ENCODE data around the gene NR2C2AP. TPM values are rescaled to one million over a fixed set of nuclear protein-coding genes. Genes with fewer than 3 reads are reported as not detected.
"Not testable (repeated sequence)": the region's sequence is repeated elsewhere in the genome, so short reads cannot be mapped to it uniquely, and the experiment has no call there.

The NR2C2AP gene
- total RNA-seq, 1 donor from 2014 or later, result 15.2 TPM

DNA sequence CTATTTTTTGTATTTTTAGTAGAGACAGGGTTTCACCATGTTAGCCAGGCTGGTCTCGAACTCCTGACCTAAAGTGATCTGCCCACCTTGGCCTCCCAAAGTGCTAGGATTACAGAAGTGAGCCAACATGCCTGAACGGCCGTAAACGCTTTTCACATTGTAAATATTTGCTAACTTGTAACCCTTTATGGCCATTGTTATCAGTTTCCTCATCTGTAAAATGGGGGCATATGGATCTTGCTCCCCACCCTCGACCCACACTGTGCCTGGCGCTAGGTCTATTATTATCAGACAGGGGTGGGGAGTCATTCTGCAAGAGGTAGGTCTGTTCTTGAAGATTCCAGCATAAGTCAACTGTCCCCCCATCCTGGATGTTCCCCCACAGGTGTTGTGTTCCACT is 20.4 kb upstream of the NR2C2AP start:
- Mint-ChIP-seq H3K4me3 (no peak overlapping the region), H3K27ac (no peak overlapping the region), H3K27me3 (peaks cover 49% of the 10 kb centered on the region), H3K9me3 (no peaks in the 10 kb centered on the region), H3K4me1 (ENCODE audit: unreplicated experiment) (no peaks in the 10 kb centered on the region), H3K36me3 (no peaks in the 10 kb centered on the region)
- TF ChIP-seq, protein P1, sequence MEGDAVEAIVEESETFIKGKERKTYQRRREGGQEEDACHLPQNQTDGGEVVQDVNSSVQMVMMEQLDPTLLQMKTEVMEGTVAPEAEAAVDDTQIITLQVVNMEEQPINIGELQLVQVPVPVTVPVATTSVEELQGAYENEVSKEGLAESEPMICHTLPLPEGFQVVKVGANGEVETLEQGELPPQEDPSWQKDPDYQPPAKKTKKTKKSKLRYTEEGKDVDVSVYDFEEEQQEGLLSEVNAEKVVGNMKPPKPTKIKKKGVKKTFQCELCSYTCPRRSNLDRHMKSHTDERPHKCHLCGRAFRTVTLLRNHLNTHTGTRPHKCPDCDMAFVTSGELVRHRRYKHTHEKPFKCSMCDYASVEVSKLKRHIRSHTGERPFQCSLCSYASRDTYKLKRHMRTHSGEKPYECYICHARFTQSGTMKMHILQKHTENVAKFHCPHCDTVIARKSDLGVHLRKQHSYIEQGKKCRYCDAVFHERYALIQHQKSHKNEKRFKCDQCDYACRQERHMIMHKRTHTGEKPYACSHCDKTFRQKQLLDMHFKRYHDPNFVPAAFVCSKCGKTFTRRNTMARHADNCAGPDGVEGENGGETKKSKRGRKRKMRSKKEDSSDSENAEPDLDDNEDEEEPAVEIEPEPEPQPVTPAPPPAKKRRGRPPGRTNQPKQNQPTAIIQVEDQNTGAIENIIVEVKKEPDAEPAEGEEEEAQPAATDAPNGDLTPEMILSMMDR (conservative IDR thresholded peaks at IDR 0.05), result no peak
- DNase-seq (ENCODE audit: extremely low spot score, unreplicated experiment), result no peak

DNA sequence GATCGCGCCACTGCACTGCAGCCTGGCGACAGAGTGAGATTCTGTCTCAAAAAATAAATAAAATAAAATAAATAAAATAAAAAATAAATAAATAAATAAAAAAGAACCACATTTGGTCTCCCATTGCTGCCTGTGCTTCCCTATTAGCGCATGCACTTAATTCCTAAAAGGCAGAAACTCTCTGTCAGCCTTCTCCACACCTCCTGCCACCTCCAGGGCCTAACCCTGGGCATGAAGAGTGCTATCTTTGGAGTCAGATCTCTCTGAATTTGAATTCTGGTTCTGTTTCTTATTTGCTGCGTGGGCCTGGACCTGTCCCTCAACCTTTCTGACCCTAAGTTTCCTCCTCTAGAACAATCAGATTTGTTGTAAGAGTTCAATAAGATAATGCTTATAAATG is 19.8 kb upstream of the NR2C2AP start:
- no peak for DNase-seq (ENCODE audit: extremely low spot score, unreplicated experiment)
- H3K27ac Mint-ChIP-seq, result no peak overlapping the region
- no peaks in the 10 kb centered on the region for H3K4me1 Mint-ChIP-seq (ENCODE audit: unreplicated experiment)
- no peak overlapping the region for H3K4me3 Mint-ChIP-seq
- H3K27me3 Mint-ChIP-seq, result peaks cover 43% of the 10 kb centered on the region
- TF ChIP-seq, protein P1 (conservative IDR thresholded peaks at IDR 0.05), result no peak
- no peaks in the 10 kb centered on the region for H3K36me3 Mint-ChIP-seq
- H3K9me3 Mint-ChIP-seq, result no peaks in the 10 kb centered on the region

DNA sequence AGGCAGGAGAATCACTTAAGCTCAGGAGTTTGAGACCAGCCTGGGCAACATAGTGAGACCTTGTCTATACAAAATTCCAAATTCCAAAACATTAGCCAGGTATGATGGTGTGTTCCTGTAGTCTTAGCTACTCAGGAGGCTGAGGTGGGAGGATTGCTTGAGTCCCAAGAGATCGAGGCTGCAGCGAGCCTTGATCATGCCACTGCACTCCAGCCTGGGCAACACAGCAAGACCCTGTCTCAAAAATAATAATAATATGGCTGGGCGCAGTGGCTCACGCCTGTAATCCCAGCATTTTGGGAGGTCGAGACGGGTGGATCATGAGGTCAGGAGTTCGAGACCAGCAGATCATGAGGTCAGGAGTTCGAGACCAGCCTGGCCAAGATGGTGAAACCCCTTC is 17.8 kb upstream of the NR2C2AP start:
- not testable (repeated sequence) for DNase-seq (ENCODE audit: extremely low spot score, unreplicated experiment); H3K9me3 Mint-ChIP-seq; H3K27ac Mint-ChIP-seq; H3K4me1 Mint-ChIP-seq (ENCODE audit: unreplicated experiment); H3K4me3 Mint-ChIP-seq; H3K36me3 Mint-ChIP-seq
- peaks cover 50% of the 10 kb centered on the region for H3K27me3 Mint-ChIP-seq

DNA sequence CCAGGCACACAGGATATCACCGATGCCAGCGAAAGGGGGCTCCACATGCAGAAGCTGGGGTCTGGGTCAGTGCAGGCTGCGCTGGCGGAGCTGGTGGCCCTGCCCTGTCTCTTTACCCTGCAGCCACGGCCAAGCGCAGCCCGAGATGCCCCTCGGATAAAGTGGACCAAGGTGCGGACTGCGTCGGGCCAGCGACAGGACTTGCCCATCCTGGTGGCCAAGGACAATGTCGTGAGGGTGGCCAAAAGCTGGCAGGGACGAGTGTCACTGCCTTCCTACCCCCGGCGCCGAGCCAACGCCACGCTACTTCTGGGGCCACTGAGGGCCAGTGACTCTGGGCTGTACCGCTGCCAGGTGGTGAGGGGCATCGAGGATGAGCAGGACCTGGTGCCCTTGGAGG is 15.7 kb upstream of the NR2C2AP start:
- Mint-ChIP-seq H3K27ac (no peak overlapping the region), H3K27me3 (peaks cover 52% of the 10 kb centered on the region)

DNA sequence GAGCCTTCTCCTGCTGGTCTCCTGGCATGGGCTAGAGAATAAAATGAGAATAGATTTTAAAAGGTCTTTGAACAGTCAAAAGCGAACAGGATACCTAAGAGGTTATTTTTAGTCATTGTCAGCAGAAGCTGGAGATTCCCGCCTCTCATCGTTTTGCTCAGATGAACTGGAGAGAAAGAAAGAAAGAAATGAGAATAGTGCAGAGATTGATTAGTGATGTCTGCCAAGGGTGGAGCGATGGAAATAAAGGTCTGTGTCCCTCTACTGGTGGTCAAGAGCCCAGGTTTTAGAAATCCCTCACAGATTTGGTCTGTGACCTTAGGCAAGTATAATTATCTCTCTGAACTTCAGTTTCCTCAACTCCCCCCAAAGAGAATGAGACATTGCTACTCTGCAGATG is 13.9 kb upstream of the NR2C2AP start:
- no peak for DNase-seq (ENCODE audit: extremely low spot score, unreplicated experiment)
- Mint-ChIP-seq H3K4me3 (no peak overlapping the region), H3K27ac (no peak overlapping the region), H3K9me3 (no peaks in the 10 kb centered on the region), H3K36me3 (no peaks in the 10 kb centered on the region), H3K4me1 (ENCODE audit: unreplicated experiment) (no peaks in the 10 kb centered on the region), H3K27me3 (peaks cover 54% of the 10 kb centered on the region)
- TF ChIP-seq, protein P1 (conservative IDR thresholded peaks at IDR 0.05), result peak; percentile 48

More for the DNA sequence above, 15.7 kb upstream of the NR2C2AP start:
- Mint-ChIP-seq H3K4me3 (no peak overlapping the region), H3K36me3 (no peaks in the 10 kb centered on the region), H3K9me3 (no peaks in the 10 kb centered on the region), H3K4me1 (ENCODE audit: unreplicated experiment) (no peaks in the 10 kb centered on the region)
- TF ChIP-seq, protein P1 (conservative IDR thresholded peaks at IDR 0.05), result no peak
- no peak for DNase-seq (ENCODE audit: extremely low spot score, unreplicated experiment)

DNA sequence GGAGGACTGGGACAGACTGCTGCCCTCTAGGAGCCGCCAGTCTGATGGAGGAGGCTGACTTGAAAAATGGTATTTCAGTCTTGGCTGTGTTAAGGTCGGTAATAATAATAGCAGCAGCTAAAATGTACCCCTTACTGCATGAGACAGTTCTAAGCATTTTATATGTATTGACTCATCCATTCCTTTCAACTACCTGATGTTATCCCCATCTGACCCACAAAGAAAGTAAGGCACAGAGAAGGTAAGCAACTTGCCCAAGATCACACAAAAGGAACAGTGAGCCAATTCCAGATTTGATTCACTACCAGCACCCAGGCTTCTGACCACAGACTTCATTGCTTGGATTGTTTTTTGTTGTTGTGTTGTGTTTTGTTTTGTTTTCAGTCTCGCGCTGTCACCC is 12.6 kb upstream of the NR2C2AP start:
- Mint-ChIP-seq H3K27me3 (peaks cover 66% of the 10 kb centered on the region), H3K9me3 (no peaks in the 10 kb centered on the region), H3K4me1 (ENCODE audit: unreplicated experiment) (no peaks in the 10 kb centered on the region), H3K4me3 (no peak overlapping the region), H3K27ac (no peak overlapping the region), H3K36me3 (no peaks in the 10 kb centered on the region)
- DNase-seq (ENCODE audit: extremely low spot score, unreplicated experiment), result no peak
- TF ChIP-seq, protein P1 (conservative IDR thresholded peaks at IDR 0.05), result no peak

Data from type B pancreatic cell (in vitro differentiated cells).